HG03045 (cell line): ENCODE results near the gene ATP9B.

ENCODE experiments used
- ATAC-seq: cut with Tn5 transposase; IDR thresholded peaks from one replicate; pipeline ENCODE4 v1.9.1; 2021; ENCODE audit warnings: mild to moderate bottlenecking, moderate library complexity; ENCODE audit not compliant: unreplicated experiment

ATP9B gene

DNA sequence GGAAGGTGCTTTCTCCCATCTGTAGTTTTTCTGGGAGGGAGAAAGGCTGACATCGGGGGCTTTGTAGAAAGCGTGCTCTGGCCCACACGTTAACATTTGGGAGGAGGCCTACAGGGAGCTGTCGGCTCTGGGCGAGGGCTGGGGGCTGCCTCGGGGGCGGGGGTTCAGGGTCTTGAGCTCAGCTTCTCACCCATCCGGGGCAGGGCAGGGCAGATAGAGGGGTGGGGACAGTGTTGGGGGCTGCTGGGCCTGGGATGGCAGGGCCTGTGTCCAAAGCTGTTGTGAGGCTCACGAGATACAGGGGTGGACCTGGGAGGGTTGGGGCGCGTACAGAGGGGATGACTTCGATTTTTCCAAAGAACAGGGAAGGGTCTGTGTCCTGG is 353.6 kb downstream of the ATP9B start:
- no peak for ATAC-seq

DNA sequence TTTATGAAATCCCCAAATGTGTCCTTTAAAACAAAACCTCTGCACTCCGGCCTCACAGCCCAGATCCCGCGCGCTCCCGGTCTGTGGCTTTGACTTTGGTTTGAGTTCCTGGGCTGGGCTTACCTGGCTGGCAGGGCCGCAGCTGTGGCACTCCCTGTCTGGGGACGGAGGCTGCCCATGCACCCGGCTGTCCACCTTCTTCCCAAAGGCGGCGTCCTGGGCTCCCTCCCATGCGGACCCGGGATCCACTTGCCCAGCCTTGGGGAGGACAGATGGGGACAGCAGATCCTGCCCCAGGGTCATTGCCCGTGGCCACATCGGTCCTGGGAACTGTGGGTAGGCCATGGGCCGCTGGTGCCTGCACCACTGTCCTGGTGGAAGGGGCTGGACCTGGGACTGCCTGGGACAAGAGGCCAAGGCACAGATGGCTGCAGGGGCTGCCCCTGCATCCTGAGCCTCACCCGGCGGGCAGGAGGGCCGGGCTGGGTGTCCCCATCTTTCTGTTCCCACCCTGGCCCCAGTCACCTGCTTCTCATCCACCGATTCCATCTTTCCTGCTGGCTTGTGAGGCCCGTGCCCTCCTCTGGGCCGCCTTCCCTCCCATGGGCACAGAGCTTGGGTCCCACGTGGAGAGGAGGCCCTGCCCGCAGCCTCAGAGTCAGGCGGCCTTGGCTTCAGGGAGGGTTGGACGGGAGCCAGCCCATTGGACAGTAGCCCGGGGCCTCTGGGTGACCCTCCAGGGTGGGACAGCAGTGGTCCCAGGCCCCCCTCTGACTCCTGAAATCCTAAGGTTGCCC is 354.2 kb downstream of the ATP9B start:
- no peak for ATAC-seq

DNA sequence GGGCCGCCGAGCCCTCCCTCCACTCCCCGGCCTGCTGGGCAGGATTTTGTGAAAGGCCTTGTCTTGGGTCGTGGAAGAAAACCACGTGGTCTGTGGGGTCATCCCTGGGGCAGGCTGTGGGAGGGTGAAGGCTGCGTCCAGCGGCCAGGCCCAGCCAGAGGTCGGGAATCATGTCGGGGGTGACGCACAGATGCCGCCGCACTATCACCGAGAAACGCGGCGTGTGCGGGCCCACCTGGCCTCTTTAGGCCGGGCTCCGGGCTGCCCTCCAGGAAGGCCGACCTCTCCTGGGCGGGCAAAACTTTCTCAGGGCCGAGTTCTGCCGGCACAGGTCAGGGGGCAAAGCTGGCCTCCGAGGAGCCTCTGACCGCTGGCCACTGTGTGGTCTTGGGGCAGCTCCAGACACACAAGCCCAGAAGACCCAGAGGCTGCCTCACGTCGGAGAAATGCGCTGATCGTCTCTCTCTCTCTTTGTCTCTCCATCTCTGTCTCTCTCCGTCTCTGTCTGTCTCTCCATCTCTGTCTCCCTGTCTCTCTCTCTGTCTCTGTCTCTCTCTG is 354.9 kb downstream of the ATP9B start:
- ATAC-seq: no peak

DNA sequence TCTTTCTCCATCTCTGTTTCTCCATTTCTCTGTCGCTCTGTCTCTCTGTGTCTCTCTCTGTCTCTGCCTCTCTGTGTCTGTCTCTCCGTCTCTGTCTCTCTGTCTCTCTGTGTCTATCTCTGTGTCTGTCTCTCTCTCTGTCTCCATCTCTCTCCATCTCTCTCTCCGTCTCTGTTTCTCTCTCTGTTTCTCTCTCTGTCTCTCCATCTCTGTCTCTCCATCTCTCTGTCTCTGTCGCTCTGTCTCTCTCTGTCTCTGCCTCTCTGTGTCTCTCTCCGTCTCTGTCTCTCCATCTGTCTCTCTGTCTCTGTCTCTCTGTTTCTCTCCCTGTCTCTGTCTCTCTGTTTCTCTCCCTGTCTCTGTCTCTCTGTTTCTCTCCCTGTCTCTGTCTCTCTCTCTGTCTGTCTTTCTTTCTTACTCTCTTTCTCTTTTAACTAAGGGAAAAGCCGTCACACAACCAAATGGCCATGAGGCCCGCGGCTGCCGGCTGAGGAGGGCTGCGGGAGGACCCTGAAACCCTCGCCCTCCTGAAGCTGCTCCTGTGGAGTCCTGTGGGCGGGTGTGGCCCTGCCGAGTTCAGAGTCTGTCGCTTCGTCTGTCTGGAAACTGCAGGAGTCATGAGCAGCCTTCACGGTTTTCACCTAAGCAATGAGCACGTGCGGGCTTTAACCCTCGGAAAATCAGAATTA is 355.8 kb downstream of the ATP9B start:
- no peak for ATAC-seq

DNA sequence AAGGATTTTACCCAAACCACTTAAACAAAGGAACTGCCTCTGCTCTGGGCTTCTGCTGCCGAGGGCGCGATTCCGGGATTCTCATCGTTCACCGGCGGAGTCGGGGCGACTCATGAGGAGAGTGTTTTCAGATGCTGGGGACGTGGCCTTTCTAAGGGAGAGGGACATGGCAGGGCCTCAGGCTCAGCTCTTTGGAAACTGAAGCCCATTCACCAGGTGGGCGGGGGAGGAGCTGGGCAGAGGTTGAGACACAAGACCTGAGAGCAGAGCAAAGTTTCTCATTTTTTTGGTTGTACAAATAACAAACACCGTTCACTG is 356.3 kb downstream of the ATP9B start:
- no peak for ATAC-seq

DNA sequence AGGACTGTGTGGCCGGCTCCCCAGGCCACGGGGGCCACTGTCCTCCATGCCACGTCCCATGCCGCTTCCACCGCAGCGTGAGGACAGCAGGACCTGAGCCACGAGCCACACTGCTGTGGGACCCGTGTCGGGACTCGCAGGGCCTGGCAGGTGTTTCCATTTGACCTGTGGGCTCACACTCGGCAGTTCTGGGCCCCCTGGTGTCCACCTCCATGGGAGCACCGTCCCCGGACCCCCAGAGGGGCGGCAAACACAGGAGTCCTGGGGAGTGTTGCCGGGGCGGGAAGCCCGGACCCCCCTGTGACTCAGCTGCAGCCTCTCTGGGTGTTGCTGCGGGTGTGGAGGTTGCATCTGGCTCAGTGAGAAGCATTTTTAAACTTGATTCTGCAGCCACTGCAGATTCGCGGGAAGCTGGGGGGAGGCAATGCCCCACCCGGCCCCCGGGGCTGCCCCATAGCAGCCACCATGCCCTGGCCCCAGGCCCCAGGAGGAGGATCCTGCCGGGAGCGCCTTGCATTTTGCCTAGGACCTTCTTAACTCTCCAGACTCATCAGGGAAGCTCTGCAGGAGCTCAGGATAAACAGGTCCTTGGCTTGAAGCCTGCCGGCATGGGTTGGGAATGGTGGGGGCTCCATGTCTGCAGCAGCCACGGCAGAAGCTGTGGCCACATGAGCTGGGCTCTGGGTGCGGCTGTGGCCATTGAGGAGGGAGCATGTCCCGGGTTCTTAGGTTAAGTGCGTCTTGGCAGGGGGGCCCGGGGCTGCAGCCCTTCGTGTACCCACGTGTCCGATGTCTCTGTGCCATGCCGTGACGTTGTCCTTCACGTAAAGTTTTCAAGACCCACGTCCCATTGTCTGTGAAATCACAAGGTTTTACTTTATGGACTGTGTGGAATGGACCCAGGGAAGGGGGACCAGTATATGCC is 357.4 kb downstream of the ATP9B start:
- no peak for ATAC-seq

DNA sequence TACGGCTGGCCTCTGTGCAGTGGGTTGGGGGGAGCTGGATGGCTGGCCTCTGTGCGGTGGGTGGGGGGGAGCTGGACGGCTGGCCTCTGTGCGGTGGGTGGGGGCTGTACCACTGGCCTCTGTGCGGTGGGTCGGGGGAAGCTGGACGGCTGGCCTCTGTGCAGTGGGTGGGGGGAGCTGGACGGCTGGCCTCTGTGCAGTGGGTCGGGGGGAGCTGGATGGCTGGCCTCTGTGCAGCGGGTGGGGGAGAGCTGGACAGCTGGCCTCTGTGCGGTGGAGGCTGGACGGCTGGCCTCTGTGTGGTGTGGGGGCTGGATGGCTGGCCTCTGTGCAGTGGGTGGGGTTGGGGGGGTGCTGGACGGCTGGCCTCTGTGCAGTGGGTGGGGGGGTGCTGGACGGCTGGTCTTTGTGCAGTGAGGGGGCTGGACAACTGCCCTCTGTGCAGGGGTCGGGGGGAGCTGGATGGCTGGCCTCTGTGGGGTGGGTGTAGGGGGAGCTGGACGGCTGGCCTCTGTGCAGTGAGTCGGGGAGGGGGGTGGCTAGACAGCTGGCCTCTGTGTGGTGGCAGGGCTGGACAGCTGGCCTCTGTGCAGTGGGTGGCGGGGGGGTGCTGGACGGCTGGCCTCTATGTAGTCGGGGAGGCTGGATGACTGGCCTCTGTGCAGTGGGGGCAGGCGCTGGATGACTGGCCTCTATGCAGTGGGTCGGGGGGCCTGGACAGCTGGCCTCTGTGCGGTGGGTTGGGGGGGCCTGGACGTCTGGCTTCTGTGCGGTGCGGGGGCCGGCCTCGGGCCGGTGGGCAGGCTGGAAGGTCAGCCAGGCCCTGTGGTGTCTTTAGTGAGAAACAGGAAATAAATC is 358.4 kb downstream of the ATP9B start:
- ATAC-seq: no peak
